Omental fat pad (tissue), 4 donors: ENCODE results near the gene MRPL18. TPM values are rescaled to one million over a fixed set of nuclear protein-coding genes. Genes with fewer than 3 reads are reported as not detected.

Experiments
- ATAC-seq: fragments of 150-250 bp; one replicate; pipeline ENCODE4 v1.9.1; 2016; ENCODE audit warnings: mild to moderate bottlenecking, moderate library complexity; ENCODE audit not compliant: low FRiP score
- DNase-seq: peaks from one replicate; pipeline ENCODE4 v3.0.0-alpha.2; 2019; ENCODE audit warnings: low spot score
- total RNA-seq, 4 donors: library from RNA; depleted of rRNA; stranded (reverse); fragments of >200 nt; gene quantifications; one replicate each; pipeline ENCODE4 v1.1.0, GENCODE V29; 2016
- TF ChIP-seq, protein P1 (sequence below), 3 donors: fragments of 450-650 bp; IDR thresholded peaks; one replicate each; pipeline ENCODE4 v1.5.1; 2016 to 2017; ENCODE audit warnings: antibody characterized with exemption in 3 of 3, mild to moderate bottlenecking in 3 of 3, moderate library complexity in 2 of 3

Gene MRPL18
- total RNA-seq, 4 donors from 2014 or later: 37.2 to 87.6 (median 60.3) TPM

DNA sequence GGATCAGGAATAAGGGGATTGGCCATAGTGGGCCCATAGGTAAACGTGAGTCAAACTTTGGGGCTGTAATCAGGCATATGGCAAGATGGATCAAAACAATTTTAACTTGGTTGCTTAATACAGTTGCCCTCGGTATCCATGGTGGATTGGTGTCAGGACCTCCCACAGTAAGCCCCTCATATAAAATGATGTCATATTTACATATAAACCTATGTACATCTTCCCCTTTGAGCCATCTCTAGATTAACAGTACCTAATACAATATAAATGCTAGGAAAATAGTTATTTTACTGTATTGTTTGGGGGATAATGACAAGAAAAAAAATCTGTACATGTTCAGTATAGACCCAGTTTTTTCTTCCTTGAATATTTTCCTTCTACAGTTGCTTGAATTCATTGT lies 35.9 kb upstream of the MRPL18 start:
- TF ChIP-seq, protein P1, sequence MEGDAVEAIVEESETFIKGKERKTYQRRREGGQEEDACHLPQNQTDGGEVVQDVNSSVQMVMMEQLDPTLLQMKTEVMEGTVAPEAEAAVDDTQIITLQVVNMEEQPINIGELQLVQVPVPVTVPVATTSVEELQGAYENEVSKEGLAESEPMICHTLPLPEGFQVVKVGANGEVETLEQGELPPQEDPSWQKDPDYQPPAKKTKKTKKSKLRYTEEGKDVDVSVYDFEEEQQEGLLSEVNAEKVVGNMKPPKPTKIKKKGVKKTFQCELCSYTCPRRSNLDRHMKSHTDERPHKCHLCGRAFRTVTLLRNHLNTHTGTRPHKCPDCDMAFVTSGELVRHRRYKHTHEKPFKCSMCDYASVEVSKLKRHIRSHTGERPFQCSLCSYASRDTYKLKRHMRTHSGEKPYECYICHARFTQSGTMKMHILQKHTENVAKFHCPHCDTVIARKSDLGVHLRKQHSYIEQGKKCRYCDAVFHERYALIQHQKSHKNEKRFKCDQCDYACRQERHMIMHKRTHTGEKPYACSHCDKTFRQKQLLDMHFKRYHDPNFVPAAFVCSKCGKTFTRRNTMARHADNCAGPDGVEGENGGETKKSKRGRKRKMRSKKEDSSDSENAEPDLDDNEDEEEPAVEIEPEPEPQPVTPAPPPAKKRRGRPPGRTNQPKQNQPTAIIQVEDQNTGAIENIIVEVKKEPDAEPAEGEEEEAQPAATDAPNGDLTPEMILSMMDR (IDR thresholded peaks at IDR 0.05): no peak
- DNase-seq (no peak), ATAC-seq (no peak)

DNA sequence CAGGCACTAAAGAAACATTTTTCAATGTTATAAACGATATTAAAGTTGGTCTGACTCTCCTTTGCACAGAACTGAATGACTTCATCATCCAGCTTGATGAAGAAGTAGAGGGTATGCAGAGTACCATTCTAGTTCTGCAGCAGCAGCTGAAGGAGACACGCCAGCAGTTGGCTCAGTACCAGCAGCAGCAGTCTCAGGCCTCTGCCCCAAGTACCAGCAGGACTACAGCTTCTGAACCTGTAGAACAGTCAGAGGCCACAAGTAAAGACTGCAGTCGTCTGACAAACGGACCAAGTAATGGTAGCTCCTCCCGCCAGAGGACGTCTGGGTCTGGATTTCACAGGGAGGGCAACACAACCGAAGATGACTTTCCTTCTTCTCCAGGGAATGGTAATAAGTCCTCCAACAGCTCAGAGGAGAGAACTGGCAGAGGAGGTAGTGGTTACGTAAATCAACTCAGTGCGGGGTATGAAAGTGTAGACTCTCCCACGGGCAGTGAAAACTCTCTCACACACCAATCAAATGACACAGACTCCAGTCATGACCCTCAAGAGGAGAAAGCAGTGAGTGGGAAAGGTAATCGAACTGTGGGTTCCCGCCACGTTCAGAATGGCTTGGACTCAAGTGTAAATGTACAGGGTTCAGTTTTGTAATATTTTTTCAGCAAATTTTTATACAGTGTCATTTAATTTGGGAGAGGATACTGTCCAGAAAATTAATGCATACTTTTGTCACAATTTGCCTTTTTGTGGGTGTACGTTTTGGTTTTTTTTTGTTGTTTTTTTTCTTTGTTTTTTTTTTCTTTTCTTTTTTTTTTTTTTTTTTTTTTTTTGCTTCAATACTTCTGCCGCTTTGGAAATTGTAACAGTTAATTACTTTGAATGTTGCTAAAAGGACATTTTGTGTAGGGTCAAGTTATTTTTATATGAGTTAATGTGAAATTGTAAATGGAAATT lies 35.0 kb upstream of the MRPL18 start:
- TF ChIP-seq, protein P1 (IDR thresholded peaks at IDR 0.05): no peak
- ATAC-seq (peak; percentile 39), DNase-seq (no peak)

DNA sequence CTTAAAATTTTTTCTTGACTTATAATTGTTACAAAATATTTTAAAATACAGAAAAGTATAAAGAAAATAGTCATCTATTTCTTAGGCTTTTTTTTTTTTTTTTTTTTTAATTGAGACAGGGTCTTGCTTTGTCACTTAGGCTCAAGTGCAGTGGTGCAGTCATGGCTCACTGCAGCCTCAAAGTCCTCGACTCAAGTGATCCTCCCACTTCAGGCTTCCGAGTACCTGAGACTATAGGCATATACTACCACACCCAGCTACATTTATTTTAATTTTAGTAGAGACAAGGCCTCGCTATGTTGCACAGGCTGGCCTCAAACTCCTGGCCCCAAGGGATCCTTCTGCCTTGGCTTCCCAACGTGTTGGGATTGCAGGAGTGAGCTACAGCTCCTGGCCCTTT lies 33.8 kb upstream of the MRPL18 start:
- DNase-seq (no peak), ATAC-seq (no peak)
- TF ChIP-seq, protein P1 (IDR thresholded peaks at IDR 0.05): no peak

DNA sequence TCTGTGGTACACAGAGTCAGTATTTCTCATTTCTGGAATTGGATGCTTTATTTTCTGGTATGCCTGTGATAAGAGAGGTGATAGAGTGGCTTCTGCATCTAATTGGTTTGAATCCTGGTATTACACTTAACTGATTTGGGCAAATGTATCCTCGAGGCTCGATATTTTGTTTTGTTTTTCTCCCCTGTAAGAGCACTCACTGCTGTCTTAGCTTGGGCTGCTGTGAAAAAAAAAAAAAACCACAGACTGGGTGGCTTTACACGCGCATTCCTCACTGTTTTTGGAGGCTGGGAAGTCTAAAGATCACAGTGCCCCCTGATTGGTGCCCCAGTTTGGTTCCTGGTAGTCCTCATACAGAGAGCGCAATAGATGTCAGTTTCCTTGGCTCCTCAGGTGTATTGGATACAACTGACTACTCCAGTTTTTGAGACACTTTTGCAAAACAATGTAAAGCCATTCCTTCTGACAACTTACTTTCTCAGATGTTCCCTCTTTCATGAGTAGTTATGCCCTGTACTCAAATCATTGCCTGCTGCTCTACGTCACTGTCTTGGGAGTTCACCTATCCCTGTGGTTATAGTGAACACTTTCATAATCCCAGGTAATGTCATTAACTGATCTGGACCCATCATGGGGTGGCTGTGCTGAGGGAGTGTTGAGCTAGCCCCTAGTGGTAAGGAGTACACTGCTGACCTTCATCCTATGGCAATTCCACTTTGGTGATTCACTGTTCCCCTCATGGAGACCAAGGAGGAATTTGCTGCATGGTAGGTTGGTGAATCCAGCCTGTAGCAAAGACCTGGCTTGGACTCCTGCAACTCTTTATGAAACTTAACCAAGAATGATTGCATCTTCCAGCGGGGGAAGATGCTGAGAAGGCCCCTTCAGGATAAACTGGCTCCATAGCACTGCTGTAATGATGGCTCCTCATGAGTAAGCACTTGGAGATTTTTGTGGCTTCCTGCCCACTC lies 32.0 kb upstream of the MRPL18 start:
- ATAC-seq: no peak
- DNase-seq: no peak
- TF ChIP-seq, protein P1 (IDR thresholded peaks at IDR 0.05): no peak

DNA sequence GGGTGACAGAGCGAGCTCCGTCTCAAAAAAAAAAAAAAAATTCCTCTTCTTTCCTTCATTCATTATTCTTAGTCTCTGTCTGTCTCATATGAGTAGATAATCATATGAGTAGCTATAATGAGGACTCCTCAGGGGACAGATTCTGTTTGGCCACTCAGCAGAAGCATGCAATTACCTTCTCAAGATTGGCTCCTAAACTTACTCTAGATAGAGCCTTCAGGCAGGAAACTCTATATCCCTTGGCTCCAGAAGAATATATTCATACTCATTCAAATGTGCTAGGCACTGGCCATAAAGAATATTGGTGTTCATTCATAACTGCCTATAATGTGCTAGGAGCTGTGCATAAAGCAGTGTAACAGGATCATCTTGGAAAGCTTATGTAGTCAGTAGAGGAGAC lies 30.6 kb upstream of the MRPL18 start:
- no peak for ATAC-seq
- DNase-seq: no peak
- TF ChIP-seq, protein P1 (IDR thresholded peaks at IDR 0.05): no peak

DNA sequence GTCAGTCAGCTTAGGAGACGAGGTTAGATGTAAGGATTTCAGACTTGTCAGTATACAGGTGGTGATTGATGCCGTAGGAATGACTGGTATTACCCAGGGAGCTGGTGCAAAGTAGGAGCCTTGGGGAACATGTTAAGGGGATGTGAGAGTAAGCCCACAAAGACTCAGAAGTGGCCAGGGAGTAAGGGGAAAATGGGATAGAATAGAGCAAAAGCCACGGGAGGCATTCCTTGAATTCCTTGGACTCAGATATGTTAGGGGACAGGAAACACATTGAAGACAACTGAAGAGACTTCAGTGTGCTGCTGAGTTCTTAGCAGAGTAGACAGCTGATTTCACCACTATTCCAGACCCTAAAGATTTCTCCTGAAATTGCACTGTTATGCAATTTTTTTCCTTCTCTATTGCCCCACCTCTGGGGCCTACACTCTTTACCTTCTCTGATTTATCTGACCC lies 29.6 kb upstream of the MRPL18 start:
- TF ChIP-seq, protein P1 (IDR thresholded peaks at IDR 0.05): no peak

More for the DNA sequence above, 29.6 kb upstream of the MRPL18 start:
- ATAC-seq (no peak), DNase-seq (no peak)
